GM12874 (cell line): ENCODE results near the gene SLC12A4.

ENCODE experiments used
- CTCF ChIP-seq: IDR thresholded peaks from 2 replicates; pipeline ENCODE4 v1.5.1; 2011; ENCODE audit warnings: low read depth, mild to moderate bottlenecking, control low read depth, low read length, moderate library complexity; ENCODE audit not compliant: insufficient read depth

Gene SLC12A4

GRCh38 chr16:67917140-67917851 lies 51.1 kb downstream of the SLC12A4 start:
- no peak for TF ChIP-seq CTCF

- no peak for TF ChIP-seq CTCF
Observed at GRCh38 chr16:67915831-67916723, 52.4 kb downstream of the SLC12A4 start.

GRCh38 chr16:67914758-67915495 lies 53.5 kb downstream of the SLC12A4 start:
- TF ChIP-seq CTCF = no peak

- TF ChIP-seq CTCF = no peak
Observed at GRCh38 chr16:67910158-67910557, 58.3 kb downstream of the SLC12A4 start.

GRCh38 chr16:67909056-67909742 lies 59.2 kb downstream of the SLC12A4 start:
- no peak for TF ChIP-seq CTCF

- no peak for TF ChIP-seq CTCF
Observed at GRCh38 chr16:67907397-67908180, 60.8 kb downstream of the SLC12A4 start.
